ENCODE results near the gene DEPDC5.

DNA sequence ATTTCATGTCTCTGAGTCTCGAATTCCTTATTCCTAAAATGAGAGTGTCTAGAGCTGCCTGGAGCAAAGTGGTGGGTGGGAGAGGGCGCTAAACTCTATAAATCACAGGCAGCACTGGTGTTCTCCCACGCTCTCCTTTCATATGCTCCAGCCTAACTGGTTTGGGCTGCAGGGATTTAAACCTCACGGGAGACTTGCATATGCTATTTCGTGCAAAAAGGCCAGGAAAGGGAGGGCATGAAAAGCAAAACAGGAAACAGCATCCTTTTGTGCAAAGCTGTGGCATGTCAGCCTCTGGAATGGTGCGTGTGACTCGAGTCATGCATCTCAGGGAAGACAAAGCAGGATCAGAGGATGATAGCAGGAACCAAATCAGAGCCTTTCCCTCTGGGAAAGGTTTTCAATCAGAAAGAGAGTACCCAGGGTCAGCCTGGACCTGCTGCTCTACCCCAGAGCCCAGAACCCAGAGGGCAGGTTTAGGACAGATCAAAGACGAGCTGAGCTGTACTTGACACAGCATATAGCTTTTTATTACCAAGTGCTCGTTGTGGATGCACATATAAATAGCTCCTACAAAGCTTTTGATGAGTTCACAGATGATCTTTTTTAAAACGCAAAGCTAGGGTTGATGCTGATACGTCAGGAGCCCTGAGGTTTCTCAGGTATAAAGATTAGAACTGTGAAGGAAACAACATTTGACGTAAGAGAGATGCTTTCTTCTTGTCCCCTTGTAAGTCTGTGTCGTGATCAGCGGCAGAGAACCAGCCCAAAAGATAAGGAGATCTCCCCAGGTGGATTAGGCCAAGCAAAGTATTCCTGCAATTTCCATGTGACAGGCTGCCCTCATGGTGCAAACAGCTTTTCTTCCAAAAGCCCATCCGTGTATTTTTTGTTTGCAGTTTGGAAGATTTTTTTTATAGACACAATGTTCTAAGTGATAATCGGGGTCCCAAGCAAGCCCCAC, 144.3 kb downstream of the DEPDC5 start:
- TF ChIP-seq CTCF (IDR thresholded peaks at IDR 0.05; ENCODE audit: insufficient read depth, low read length) (no peak), POLR2AphosphoS5 (IDR thresholded peaks at IDR 0.05; ENCODE audit: low read depth) (no peak), GABPA (IDR thresholded peaks at IDR 0.05; ENCODE audit: low read depth) (no peak), SPI1 (IDR thresholded peaks at IDR 0.05; ENCODE audit: borderline replicate concordance, low read depth) (no peak)
